HepG2 (cell line): ENCODE measurements around the gene GYS1. TPM values are rescaled to one million over a fixed set of nuclear protein-coding genes. Genes with fewer than 3 reads are reported as not detected.

Experiments
- CBX1 ChIP-seq: IDR thresholded peaks from one replicate; pipeline ENCODE4 v1.6.1; 2016; ENCODE audit warnings: antibody characterized with exemption, low read depth
- HHEX ChIP-seq: IDR thresholded peaks from 2 replicates; pipeline ENCODE4 v1.6.1; 2016; ENCODE audit warnings: control low read depth
- HINFP ChIP-seq: sonication (generic); formaldehyde crosslinking; IDR thresholded peaks from 2 replicates; pipeline ENCODE4 v1.4.0; 2020; ENCODE audit warnings: low read depth, mild to moderate bottlenecking, missing genetic modification reagents
- HNRNPL ChIP-seq: fragments of 200-400 bp; formaldehyde crosslinking; IDR thresholded peaks from 2 replicates; pipeline ENCODE4 v1.6.1; 2017; ENCODE audit warnings: mild to moderate bottlenecking, low read depth, low read length
- ISX ChIP-seq: sonication (generic); formaldehyde crosslinking; conservative IDR thresholded peaks from 2 replicates; pipeline ENCODE4 v1.5.0; 2020; ENCODE audit warnings: missing genetic modification reagents
- KDM2A ChIP-seq: sonication (generic); formaldehyde crosslinking; IDR thresholded peaks from 2 replicates; pipeline ENCODE4 v1.4.0; 2020; ENCODE audit warnings: low read depth, missing genetic modification reagents, borderline replicate concordance
- KDM3A ChIP-seq: IDR thresholded peaks from 2 replicates; pipeline ENCODE4 v1.6.1; 2018; ENCODE audit warnings: low read depth, missing compliant biosample characterization
- NR0B2 ChIP-seq: sonication (generic); formaldehyde crosslinking; IDR thresholded peaks from 2 replicates; pipeline ENCODE4 v1.4.0; 2020; ENCODE audit warnings: mild to moderate bottlenecking, missing genetic modification reagents
- PRMT3 ChIP-seq: sonication (generic); formaldehyde crosslinking; IDR thresholded peaks from 2 replicates; pipeline ENCODE4 v1.8.1; 2022; ENCODE audit warnings: low read depth, mild to moderate bottlenecking, moderate library complexity, missing genetic modification reagents, borderline replicate concordance
- RFX5 ChIP-seq: IDR thresholded peaks from 2 replicates; pipeline ENCODE4 v1.6.1; 2011; ENCODE audit warnings: low read depth, low read length, improper control_type of control experiment
- SATB2 ChIP-seq: sonication (generic); formaldehyde crosslinking; IDR thresholded peaks from 2 replicates; pipeline ENCODE4 v1.5.0; 2020; ENCODE audit warnings: missing genetic modification reagents
- SOX13 ChIP-seq, 3 experiments: fragments of 450-650 bp in 1 of 3; sonication (generic) in 1 of 3; formaldehyde crosslinking in 1 of 3; IDR thresholded peaks in 2 of 3; conservative IDR thresholded peaks in 1 of 3; 2 replicates each; pipeline versions ENCODE4 v1.5.0 to v1.6.1; 2016 to 2020; ENCODE audit warnings: antibody characterized with exemption in 1 of 3, mild to moderate bottlenecking in 1 of 3, missing compliant biosample characterization in 1 of 3, missing genetic modification reagents in 1 of 3, moderate library complexity in 1 of 3
- SRY ChIP-seq: sonication (generic); formaldehyde crosslinking; IDR thresholded peaks from 2 replicates; pipeline ENCODE4 v1.8.0; 2022; ENCODE audit warnings: mild to moderate bottlenecking, missing genetic modification reagents
- TBL1XR1 ChIP-seq: fragments of 150-350 bp; IDR thresholded peaks from 2 replicates; pipeline ENCODE4 v1.6.1; 2014; ENCODE audit warnings: borderline replicate concordance, low read length; ENCODE audit not compliant: partially characterized antibody
- ZHX1 ChIP-seq: sonication (generic); formaldehyde crosslinking; IDR thresholded peaks from 2 replicates; pipeline ENCODE4 v1.8.1; 2022; ENCODE audit warnings: low read depth, mild to moderate bottlenecking, missing genetic modification reagents
- ZNF138 ChIP-seq: sonication (generic); formaldehyde crosslinking; IDR thresholded peaks from 2 replicates; pipeline ENCODE4 v1.5.0; 2020; ENCODE audit warnings: mild to moderate bottlenecking, low read depth, missing genetic modification reagents
- ZNF335 ChIP-seq: sonication (generic); formaldehyde crosslinking; IDR thresholded peaks from 2 replicates; pipeline ENCODE4 v1.4.0; 2020; ENCODE audit warnings: missing genetic modification reagents
- ZNF543 ChIP-seq: sonication (generic); formaldehyde crosslinking; IDR thresholded peaks from 2 replicates; pipeline ENCODE4 v1.4.0; 2020; ENCODE audit warnings: mild to moderate bottlenecking, missing genetic modification reagents
- ZNF567 ChIP-seq: sonication (generic); formaldehyde crosslinking; IDR thresholded peaks from 2 replicates; pipeline ENCODE4 v1.8.1; 2023; ENCODE audit warnings: mild to moderate bottlenecking, missing genetic modification reagents, borderline replicate concordance
- ZNF605 ChIP-seq: sonication (generic); formaldehyde crosslinking; IDR thresholded peaks from 2 replicates; pipeline ENCODE4 v1.8.0; 2022; ENCODE audit warnings: mild to moderate bottlenecking, missing genetic modification reagents
- polyA plus RNA-seq, 8 experiments: library from polyadenylated mRNA; depleted of rRNA in 3 of 8; stranded (reverse) in 7 of 8; unstranded in 1 of 8; fragments of >200 nt; fragmentation: Illumina TruSeq in 4 of 8; extraction: Trizol in 4 of 8; gene quantifications; 2 replicates each; pipeline versions ENCODE4 v1.2.1 to v1.2.3, GENCODE V29; 2011 to 2016; ENCODE audit warnings: low read depth in 4 of 8, missing spikeins in 1 of 8, mixed read lengths in 1 of 8; ENCODE audit not compliant: insufficient read depth in 1 of 8
- total RNA-seq, 5 experiments: library from RNA; depleted of rRNA; stranded (reverse); fragments of >200 nt; fragmentation: Illumina TruSeq; extraction: Trizol; gene quantifications; 2 replicates each; pipeline ENCODE4 v1.2.3, GENCODE V29; 2016; ENCODE audit warnings: low read depth in 1 of 5
- TF ChIP-seq, protein P1 (sequence below): fragments of 450-650 bp; IDR thresholded peaks from 2 replicates; pipeline ENCODE4 v1.6.1; 2016

The GYS1 gene
- total and polyA plus RNA-seq, 2 of the 13 experiments (the other 11 are each of a cell fraction or from before 2014, with no cell fraction given): 18.4 to 42.1 TPM

GRCh38 chr19:48963371-48964204, 29.5 kb downstream of the GYS1 start (continued):
- TF ChIP-seq CBX1: no peak
- TF ChIP-seq ZHX1 (CRISPR knock-in tag): no peak; the same call in 1 of the 2 replicates
- no peak for TF ChIP-seq TBL1XR1
- TF ChIP-seq ZNF335: peak; percentile 74; the same call in 1 of the 2 replicates
- TF ChIP-seq RFX5: peak; percentile 78; the same call in 1 of the 2 replicates
- no peak for TF ChIP-seq HINFP
- TF ChIP-seq SOX13 (IDR thresholded peaks at IDR 0.05): no peak; the same call in none of the 2 replicates
- TF ChIP-seq SOX13 (CRISPR knock-in tag; conservative IDR thresholded peaks at IDR 0.05 in 1 of 2, IDR thresholded peaks at IDR 0.05 in 1 of 2): peak in 1 of 2 experiments; percentile 52; a peak in 1 of 4 replicates
- TF ChIP-seq KDM2A: peak; percentile 84
- 0 out of 2 replicates have a peak, but pooled peaks have one; percentile 75 for TF ChIP-seq ZNF138 (CRISPR knock-in tag)
- 0 out of 2 replicates have a peak, but pooled peaks have one; percentile 57 for TF ChIP-seq PRMT3
- peak; percentile 51 for TF ChIP-seq ZNF605
- TF ChIP-seq, protein P1, sequence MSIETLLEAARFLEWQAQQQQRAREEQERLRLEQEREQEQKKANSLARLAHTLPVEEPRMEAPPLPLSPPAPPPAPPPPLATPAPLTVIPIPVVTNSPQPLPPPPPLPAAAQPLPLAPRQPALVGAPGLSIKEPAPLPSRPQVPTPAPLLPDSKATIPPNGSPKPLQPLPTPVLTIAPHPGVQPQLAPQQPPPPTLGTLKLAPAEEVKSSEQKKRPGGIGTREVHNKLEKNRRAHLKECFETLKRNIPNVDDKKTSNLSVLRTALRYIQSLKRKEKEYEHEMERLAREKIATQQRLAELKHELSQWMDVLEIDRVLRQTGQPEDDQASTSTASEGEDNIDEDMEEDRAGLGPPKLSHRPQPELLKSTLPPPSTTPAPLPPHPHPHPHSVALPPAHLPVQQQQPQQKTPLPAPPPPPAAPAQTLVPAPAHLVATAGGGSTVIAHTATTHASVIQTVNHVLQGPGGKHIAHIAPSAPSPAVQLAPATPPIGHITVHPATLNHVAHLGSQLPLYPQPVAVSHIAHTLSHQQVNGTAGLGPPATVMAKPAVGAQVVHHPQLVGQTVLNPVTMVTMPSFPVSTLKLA: no peak
- TF ChIP-seq HHEX (CRISPR knock-in tag): no peak
- no peak for TF ChIP-seq NR0B2
- TF ChIP-seq SATB2 (CRISPR knock-in tag): no peak
- 0 out of 2 replicates have a peak, but pooled peaks have one; percentile 3 for TF ChIP-seq ISX (CRISPR knock-in tag)
- peak; percentile 82; the same call in 1 of the 2 replicates for TF ChIP-seq HNRNPL
- TF ChIP-seq SRY (CRISPR knock-in tag): 0 out of 2 replicates have a peak, but pooled peaks have one; percentile 44
- TF ChIP-seq KDM3A (CRISPR knock-in tag): peak; percentile 78; the same call in 1 of the 2 replicates
- no peak for TF ChIP-seq ZNF543
- TF ChIP-seq ZNF567 (CRISPR knock-in tag): 0 out of 2 replicates have a peak, but pooled peaks have one; percentile 40
